ENCODE data around the gene OLFM1.

OLFM1 gene

DNA sequence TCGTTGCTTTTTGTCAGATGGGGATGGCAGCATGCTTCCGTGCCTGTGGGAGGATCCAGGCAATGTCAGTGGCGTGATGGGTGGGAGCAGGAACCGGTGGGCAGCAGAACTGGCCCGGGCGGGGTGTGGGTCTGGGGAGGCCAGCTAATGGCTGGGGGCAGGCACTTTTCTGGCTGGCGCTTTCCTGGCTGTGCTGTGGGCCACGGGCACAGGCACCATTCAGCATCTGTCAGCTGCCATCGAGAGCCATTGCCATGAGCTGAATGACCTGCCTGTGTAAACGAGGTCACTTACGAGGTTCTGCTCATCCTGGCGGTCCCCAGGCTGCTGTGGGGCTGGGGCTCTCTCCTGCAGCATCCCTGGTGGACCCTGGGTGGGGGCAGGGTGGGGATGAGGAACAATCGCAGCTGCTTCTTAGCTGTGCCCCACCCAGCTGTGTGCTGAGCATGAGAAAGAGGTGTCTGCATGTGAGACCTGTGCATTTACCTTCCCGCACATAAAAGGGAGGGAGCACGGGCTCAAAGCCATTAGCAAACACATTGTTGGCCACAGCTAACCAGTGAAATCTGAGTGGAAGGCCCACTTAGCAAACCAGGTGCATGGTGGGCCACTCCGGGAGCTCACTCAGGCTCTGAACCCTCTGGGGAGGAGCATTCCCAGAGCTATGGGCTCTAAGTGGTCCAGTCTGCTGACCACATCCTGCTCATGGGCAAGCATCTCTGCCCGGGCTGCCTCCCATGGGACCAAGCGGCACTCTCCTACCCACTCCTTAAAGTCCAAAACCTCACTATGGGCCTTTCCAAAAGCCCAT lies 41.3 kb upstream of the OLFM1 start:
- TF ChIP-seq ZBTB7A (IDR thresholded peaks at IDR 0.05; ENCODE audit: low read depth) (no peak), RAD21 (IDR thresholded peaks at IDR 0.05; ENCODE audit: low read depth) (no peak), CEBPB (IDR thresholded peaks at IDR 0.05) (no peak), TEAD4 (IDR thresholded peaks at IDR 0.05) (no peak), EP300 (IDR thresholded peaks at IDR 0.05; ENCODE audit: borderline replicate concordance) (no peak), TAF1 (IDR thresholded peaks at IDR 0.05; ENCODE audit: low read depth) (no peak), MAX (IDR thresholded peaks at IDR 0.05) (no peak), CREB1 (IDR thresholded peaks at IDR 0.05; ENCODE audit: low read depth) (no peak), TCF12 (IDR thresholded peaks at IDR 0.05; ENCODE audit: low read depth) (no peak), EGR1 (IDR thresholded peaks at IDR 0.05) (no peak)
- TF ChIP-seq, protein P1, sequence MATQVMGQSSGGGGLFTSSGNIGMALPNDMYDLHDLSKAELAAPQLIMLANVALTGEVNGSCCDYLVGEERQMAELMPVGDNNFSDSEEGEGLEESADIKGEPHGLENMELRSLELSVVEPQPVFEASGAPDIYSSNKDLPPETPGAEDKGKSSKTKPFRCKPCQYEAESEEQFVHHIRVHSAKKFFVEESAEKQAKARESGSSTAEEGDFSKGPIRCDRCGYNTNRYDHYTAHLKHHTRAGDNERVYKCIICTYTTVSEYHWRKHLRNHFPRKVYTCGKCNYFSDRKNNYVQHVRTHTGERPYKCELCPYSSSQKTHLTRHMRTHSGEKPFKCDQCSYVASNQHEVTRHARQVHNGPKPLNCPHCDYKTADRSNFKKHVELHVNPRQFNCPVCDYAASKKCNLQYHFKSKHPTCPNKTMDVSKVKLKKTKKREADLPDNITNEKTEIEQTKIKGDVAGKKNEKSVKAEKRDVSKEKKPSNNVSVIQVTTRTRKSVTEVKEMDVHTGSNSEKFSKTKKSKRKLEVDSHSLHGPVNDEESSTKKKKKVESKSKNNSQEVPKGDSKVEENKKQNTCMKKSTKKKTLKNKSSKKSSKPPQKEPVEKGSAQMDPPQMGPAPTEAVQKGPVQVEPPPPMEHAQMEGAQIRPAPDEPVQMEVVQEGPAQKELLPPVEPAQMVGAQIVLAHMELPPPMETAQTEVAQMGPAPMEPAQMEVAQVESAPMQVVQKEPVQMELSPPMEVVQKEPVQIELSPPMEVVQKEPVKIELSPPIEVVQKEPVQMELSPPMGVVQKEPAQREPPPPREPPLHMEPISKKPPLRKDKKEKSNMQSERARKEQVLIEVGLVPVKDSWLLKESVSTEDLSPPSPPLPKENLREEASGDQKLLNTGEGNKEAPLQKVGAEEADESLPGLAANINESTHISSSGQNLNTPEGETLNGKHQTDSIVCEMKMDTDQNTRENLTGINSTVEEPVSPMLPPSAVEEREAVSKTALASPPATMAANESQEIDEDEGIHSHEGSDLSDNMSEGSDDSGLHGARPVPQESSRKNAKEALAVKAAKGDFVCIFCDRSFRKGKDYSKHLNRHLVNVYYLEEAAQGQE (IDR thresholded peaks at IDR 0.05; ENCODE audit: low read depth) = no peak
- TF ChIP-seq, protein P2, sequence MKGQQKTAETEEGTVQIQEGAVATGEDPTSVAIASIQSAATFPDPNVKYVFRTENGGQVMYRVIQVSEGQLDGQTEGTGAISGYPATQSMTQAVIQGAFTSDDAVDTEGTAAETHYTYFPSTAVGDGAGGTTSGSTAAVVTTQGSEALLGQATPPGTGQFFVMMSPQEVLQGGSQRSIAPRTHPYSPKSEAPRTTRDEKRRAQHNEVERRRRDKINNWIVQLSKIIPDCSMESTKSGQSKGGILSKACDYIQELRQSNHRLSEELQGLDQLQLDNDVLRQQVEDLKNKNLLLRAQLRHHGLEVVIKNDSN (IDR thresholded peaks at IDR 0.05) = no peak

DNA sequence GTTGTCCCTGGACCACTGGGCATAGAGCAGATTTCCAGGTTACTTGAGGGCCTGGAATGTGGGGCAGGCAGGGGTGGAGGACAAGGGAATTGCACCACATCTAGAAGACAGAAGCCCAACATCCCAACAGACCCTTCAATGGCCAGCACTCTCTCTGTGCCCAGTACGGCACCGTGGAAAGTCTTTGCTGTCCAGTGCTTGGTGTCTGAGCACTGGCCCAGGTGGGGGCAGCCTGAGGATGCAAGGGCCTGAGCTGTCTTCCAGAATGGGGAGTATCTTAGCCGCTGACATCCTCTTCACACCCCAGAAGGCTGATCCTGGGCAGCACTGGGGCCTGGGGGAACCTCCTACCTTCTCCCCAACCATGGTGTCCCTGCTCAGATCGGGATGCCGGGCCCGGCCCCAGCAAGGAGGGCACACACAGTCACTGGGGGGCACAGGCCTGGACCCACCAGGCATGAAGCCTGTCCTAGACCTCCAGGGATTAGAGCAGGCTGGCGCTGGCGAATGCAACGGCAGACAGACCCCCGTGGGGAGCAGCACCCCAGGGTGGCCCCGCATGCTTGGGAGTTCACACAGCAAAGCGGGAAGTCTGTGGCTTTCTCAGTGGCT lies 40.6 kb upstream of the OLFM1 start:
- TF ChIP-seq NFIC (IDR thresholded peaks at IDR 0.05) = no peak
- no peak for TF ChIP-seq ZBTB7A (IDR thresholded peaks at IDR 0.05; ENCODE audit: low read depth)
- TF ChIP-seq YY1 (IDR thresholded peaks at IDR 0.05; ENCODE audit: low read depth) = no peak
- no peak for TF ChIP-seq TEAD4 (IDR thresholded peaks at IDR 0.05)
- TF ChIP-seq TAF1 (IDR thresholded peaks at IDR 0.05; ENCODE audit: low read depth) = no peak
- no peak for TF ChIP-seq EP300 (IDR thresholded peaks at IDR 0.05; ENCODE audit: borderline replicate concordance)
- TF ChIP-seq, protein P2 (IDR thresholded peaks at IDR 0.05) = no peak
- no peak for TF ChIP-seq CREB1 (IDR thresholded peaks at IDR 0.05; ENCODE audit: low read depth)
- TF ChIP-seq, protein P1 (IDR thresholded peaks at IDR 0.05; ENCODE audit: low read depth) = no peak
- TF ChIP-seq FOXM1 (IDR thresholded peaks at IDR 0.05; ENCODE audit: borderline replicate concordance, low read depth) = no peak
- no peak for TF ChIP-seq TCF12 (IDR thresholded peaks at IDR 0.05; ENCODE audit: low read depth)
- TF ChIP-seq CEBPB (IDR thresholded peaks at IDR 0.05) = no peak
- no peak for TF ChIP-seq EGR1 (IDR thresholded peaks at IDR 0.05)
- TF ChIP-seq RAD21 (IDR thresholded peaks at IDR 0.05; ENCODE audit: low read depth) = no peak
- TF ChIP-seq MAX (IDR thresholded peaks at IDR 0.05) = no peak

GRCh38 chr9:135047521-135047920 lies 39.9 kb upstream of the OLFM1 start:
- TF ChIP-seq TAF1 (IDR thresholded peaks at IDR 0.05; ENCODE audit: low read depth) (no peak), MAX (IDR thresholded peaks at IDR 0.05) (no peak), CEBPB (IDR thresholded peaks at IDR 0.05) (no peak), EGR1 (IDR thresholded peaks at IDR 0.05) (no peak), NFIC (IDR thresholded peaks at IDR 0.05) (no peak), ZBTB7A (IDR thresholded peaks at IDR 0.05; ENCODE audit: low read depth) (no peak), YY1 (IDR thresholded peaks at IDR 0.05; ENCODE audit: low read depth) (no peak), FOXM1 (IDR thresholded peaks at IDR 0.05; ENCODE audit: borderline replicate concordance, low read depth) (no peak)

DNA sequence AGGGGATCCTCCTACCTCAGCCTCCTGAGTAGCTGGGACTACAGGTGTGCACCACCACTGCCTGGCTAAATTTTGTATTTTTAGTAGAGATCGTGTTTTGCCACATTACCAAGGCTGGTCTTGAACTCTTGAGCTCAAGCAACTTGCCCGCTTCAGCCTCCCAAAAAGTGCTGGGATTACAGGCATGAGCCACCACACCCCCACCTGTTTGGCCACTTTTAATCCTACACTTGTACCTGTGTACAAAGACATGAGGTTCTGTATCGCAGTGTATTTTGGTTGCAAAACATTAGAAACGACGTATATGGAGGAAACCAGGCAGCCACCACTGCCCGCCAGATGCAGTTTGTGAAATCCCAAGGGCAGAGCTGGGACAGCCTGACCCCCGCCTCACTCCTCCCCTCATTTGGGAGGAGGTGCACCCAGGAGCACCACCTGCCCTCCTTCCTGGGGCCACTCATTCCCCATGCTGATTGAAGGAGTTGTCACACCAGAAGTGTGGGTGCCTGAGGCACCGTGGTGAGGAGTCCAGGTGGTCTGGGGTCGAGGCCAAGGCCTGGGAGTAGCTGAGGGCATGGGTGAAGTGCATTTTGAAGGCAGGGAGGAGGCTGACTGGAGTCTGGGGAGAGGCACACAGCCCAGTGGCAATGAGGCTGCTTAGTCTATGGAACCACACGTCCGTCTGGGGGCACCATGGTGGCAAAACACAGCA lies 39.3 kb upstream of the OLFM1 start:
- TF ChIP-seq, protein P2 (IDR thresholded peaks at IDR 0.05) = no peak
- TF ChIP-seq YY1 (IDR thresholded peaks at IDR 0.05; ENCODE audit: low read depth) (no peak), TAF1 (IDR thresholded peaks at IDR 0.05; ENCODE audit: low read depth) (no peak), CREB1 (IDR thresholded peaks at IDR 0.05; ENCODE audit: low read depth) (no peak), MAX (IDR thresholded peaks at IDR 0.05) (no peak), TCF12 (IDR thresholded peaks at IDR 0.05; ENCODE audit: low read depth) (no peak), FOXM1 (IDR thresholded peaks at IDR 0.05; ENCODE audit: borderline replicate concordance, low read depth) (no peak), ZBTB7A (IDR thresholded peaks at IDR 0.05; ENCODE audit: low read depth) (no peak), RAD21 (IDR thresholded peaks at IDR 0.05; ENCODE audit: low read depth) (no peak), EGR1 (IDR thresholded peaks at IDR 0.05) (no peak), CEBPB (IDR thresholded peaks at IDR 0.05) (no peak), NFIC (IDR thresholded peaks at IDR 0.05) (no peak), EP300 (IDR thresholded peaks at IDR 0.05; ENCODE audit: borderline replicate concordance) (no peak)

Data from Ishikawa (cell line).